DMS153 (cell line): ENCODE results near the gene SLC30A3.
"Not testable (repeated sequence)": the region's sequence is repeated elsewhere in the genome, so short reads cannot be mapped to it uniquely, and the experiment has no call there.

Experiments used
- DNase-seq: peaks from one replicate; lab custom pipeline; 2025; lab: John Stamatoyannopoulos, UW

Gene SLC30A3, protein sequence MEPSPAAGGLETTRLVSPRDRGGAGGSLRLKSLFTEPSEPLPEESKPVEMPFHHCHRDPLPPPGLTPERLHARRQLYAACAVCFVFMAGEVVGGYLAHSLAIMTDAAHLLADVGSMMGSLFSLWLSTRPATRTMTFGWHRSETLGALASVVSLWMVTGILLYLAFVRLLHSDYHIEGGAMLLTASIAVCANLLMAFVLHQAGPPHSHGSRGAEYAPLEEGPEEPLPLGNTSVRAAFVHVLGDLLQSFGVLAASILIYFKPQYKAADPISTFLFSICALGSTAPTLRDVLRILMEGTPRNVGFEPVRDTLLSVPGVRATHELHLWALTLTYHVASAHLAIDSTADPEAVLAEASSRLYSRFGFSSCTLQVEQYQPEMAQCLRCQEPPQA

DNA sequence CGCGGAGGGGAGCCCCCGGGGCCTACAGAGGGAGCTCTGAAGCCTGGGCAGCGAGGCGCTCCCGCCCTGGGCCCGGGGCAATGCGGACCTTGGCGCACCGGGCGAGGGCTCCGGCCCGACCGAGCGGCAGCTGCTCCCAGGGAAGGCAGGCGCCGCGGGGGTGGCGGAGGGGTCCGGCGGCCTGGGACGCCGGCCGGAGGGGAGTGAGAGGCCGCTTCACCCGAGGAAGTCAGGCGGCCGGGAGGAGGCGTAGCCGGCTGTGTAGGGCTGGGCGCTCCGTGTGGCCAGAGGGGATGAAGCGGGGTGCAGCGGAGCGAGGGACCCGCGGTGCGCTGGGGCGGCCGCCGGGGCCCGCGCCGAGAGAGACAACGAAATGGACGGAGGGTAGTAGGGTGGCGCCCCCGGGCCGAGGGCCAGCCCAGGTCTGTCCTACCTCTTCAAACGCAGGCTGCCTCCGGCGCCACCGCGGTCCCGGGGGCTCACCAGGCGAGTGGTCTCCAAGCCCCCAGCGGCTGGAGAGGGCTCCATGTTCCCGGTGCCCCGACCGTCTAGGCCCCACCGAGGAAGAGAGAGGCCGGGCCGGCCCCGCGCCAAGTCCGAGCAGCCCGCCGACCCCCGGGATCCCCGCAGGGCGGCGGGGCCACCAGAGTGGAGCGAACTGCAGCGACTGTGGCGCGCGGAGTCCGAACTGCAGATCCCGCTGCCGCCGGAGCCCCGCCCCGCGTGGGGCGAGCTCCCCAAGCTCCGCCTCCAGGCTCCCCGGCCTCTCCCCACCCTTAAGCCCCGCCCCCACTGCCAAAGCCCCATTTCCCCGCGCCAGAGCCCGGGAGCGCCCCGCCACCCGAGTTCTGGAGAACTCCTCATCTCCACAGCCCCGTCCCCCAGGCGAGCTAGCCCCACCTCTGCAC is at the start of gene SLC30A3:
Gene SLC30A3 (minus strand): TSS at position 669 of the 908 bp plus-strand sequence. CDS start 141 bp downstream, at position 528.
- DNase-seq, result no peak

DNA sequence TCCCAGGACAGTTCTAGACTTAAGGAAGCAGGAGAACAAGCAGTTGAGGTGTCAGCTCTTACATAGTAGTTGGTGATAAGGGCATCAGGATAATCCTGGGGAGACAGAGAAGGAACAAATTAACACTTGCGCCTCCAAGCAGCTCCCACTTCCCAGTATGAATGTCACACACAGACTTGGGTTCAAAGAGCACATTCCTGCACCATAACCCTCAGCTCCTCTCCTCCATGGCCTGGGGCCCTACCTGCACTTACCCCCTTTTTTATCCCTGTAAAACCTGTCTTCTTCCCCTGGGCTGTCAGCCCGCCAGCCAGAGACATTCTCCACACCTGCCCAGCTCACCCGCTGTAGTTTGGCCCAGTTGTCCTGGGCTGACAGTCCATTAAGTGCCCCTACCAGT is 49.3 kb upstream of the SLC30A3 start:
- DNase-seq, result no peak

DNA sequence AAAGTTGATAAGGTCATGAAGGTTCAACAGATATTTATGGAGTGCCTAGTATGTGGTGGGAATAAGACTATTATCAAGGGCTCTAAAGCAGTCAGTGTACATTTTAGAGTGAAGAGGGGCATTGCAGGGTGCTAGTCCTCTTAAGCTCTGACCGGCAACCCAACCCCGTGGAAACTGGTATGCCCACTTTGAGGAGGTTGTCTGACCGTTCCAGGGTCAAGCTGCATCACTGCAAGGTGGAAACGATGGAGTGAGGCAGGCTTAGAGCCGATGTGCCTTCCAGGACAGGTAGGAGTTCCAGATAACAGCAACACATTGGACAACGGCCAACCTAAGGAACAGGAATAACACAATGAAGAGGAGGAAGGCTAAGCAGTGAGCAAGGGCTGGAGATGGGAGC is 46.8 kb upstream of the SLC30A3 start:
- no peak for DNase-seq

DNA sequence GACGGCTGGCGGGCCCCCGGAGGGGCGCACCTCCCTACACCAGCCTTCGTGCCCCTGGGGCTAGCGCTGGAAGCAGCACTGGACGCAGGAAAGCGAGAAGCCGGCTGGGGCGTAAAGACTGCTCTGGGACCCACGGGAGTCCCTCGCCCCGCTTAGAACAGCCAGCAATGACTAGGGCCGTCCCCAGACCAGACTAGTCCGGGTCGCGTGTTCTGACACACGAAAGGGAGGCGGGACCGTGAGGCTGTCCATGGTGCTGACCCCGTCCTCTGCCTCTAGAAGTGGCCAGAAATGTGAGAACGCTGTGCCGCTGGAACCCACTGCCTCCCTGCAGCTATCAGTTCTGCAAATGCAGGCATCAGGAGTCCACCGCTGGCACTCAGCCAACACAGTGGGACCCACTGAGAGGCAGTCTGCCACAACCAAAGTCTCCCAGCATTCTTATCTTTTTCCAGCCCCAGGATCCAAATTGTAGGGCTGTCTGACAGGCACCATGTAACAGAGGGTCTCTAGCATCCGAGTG is 45.6 kb upstream of the SLC30A3 start, which contains the start of gene UCN:
Gene UCN (minus strand): TSS at position 87 of the 523 bp plus-strand sequence. CDS start 550 bp downstream, outside the sequence.
- no peak for DNase-seq

DNA sequence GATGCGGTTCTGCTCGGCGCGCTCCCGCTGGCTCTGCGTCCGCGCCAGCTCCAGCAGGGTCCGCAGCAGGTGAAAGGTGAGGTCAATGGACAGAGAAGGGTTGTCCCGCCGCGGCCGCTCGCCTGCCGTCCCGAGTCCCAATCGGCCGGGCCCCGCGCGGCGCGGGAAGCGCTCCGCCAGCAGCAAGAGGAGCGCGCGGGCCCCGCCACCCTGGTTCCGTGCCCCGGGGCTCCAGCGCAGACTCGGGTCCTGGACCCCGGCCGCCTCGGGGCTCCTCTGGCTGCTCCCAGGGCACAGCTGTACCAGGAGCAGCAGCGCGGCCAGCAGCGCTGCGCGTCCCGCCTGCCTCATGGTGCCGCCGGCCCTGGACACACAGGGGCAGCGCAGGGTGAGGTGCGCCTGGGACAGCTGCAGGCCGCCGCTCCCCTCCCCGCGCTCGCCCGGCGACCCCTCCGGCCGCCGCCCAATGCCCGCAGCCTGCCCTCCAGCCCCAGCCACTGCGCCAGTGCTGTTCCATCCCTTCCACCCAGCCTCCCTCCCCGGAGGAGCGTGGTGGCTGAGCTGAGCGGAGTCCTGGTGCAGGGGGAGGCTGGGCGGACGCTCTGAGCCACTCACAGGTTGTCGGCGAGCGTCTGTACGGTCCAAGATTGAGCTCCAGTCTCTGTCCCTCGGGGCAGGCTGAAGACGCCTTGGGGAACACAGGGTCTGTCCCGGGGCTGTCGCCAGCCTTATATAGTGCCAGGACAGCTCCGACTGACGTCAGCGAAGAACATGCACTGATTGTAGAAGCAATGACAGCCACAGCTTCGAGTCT is 44.9 kb upstream of the SLC30A3 start:
- DNase-seq, result no peak

DNA sequence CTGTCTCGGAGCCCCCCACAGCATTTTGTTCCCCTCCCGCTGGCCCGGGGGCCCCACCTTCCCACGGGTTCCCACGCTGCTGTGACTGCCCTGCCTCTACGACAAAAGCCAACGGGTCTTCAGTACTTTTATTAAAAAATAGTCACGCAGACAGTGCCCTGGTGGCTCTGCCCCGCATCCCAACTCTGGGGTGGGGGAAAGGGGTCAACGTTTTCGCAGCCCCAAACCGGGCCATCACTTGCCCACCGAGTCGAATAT is 44.4 kb upstream of the SLC30A3 start:
- no peak for DNase-seq

DNA sequence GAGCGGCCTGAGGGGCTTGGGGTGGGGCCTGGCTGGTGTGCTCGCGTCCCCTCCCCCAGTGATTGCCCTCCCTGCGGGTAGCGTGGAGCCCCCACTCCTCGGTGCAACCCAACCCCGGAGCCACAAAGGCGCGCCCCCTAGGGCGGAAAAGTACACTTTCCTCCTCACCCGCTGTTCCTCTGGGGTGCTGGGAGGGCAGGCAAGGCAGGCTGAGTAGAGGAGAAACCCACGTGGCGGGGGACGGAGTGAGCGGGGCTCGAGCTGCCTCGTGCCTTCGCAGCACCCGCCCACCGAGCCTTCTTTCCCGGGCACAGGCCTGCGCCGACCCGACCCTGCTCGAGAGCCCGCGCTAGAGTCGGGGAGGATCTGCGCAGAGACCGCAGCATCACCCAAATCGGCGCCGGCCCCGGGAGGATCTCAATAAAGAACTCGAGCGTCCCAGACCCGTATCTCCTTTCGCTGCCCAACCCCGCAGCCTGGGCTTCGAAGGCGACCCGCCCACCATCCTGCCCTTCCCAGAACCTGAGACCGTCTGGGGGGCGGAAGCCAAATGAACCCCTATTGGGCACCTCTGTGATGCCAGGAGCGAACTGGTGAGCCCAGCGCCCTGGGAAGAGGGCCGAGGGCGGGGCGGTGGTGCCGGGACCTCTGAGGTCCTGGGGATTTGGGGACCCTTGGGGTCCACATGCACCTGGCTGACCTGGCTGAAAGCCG is 43.9 kb upstream of the SLC30A3 start:
- DNase-seq, result no peak

DNA sequence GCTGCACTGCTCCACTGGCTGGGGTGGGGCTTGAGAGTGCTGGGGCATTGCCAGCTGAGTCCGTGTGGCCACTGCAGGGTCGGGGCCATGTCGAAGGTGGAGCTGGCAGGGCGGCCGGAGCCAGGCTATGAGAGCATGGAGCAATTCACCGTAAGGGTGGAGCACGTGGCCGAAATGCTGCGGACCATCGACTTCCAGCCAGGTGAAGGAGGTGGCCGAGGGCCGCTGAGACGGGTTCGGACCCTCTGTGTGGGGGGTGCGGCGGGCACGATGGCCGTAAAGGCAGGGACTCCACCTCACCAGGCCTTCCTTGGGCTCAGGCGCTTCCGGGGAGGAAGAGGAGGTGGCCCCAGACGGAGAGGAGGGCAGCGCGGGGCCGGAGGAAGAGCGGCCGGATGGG is 43.3 kb upstream of the SLC30A3 start:
- DNase-seq, result no peak

DNA sequence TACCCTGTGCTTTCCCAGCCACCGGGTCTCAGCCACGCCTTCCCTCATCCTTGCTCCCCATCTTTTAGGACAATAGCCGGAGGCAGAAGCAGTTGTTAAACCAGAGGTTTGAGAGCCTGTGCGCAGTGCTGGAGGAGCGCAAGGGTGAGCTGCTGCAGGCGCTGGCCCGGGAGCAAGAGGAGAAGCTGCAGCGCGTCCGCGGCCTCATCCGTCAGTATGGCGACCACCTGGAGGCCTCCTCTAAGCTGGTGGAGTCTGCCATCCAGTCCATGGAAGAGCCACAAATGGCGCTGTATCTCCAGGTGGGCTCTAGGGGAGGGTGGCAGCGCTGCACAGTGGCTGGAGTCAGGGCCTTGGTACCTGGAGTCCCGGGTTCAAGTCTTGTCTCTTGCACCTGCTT is 42.7 kb upstream of the SLC30A3 start:
- DNase-seq, result no peak

DNA sequence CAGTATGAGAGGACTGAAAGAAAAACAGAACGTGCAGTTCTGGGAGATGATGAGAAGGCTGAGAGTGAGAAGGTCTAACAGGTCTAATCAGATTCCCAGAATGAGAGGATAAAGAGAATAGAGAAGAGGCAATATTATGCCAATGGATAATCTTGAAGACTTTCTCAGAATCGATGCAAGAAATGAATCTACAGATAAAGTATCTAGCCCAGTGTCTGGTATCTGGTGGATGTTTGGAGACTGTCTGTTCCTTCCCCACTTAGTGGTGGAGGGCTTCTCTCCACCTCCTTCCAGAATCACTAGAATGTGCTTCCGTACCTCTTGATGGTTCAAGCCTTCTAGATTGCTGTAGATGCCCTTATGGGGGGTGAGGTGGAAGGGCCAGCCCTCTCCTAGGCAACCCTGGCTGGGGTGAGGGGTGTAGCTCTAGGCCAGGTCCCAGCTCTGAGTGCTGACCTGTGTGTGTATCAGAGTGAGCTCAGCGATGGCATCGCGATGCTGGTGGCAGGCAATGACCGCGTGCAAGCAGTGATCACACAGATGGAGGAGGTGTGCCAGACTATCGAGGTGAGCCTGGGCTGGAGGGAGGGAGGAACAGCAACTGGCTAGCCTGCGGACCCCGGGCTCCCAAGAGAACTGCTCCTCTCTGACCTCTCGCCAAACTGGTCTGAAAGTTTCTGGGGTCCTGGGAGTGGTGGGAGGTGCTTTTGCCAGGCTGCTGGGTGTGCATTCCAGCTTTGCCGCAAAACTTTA is 41.8 kb upstream of the SLC30A3 start:
- no peak for DNase-seq

DNA sequence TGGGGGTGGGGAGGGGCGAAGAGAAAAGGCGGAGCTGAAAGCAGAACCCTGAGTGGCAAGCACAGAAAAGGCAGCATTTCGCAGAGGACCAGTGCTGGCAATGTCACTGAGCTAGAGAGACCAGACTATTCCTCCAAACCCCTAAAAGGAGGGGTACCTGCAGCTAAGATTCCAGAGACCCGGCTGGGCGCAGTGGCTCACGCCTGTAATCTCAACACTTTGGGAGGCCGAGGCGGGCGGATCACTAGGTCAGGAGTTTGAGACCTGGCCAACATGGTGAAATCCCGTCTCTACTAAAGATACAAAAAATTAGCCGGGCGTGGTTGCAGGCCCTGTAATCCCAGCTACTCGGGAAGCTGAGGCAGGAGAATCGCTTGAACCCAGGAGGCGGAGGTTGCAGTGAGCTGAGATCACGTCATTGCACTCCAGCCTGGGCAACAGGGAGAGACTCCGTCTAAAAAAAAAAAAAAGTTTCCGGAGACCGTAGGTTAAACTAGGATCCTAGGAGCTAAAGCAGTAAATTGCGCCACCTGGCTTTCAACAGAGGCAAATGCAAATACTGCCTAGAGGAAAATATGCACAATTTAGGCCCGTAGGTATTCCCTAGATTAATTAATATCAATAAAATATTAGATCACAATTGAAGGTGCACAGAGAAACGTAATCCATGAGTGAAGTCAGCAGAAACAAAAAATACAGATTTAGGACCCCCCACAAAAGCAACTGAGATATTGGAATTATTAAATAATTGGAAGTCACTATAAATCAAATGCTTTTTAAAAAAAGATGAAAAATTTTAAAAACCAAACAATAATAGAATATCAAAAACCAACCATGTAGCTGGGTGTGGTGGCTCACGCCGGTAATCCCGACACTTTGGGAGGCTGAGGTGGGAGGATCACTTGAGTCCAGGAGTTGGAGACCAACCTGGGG is 40.5 kb upstream of the SLC30A3 start:
- peak; percentile 78 for DNase-seq

DNA sequence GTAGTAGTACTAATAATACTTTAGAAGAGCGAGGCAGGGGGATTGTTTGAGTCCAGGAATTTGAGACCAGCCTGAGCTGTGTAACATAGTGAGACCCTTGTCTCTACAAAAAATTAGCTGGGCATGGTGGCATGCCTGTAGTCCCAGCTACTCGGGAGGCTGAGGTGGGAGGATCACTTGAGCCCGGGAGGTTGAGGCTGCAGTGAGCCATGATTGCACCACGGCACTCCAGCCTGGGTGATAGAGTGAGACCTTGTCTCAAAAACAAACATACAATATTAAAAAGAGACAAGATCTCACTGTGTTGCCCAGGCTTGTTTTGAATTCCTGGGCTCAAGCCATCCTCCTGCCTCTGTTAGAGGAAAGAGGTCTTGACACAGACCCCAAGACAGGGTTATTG is 37.8 kb upstream of the SLC30A3 start:
- DNase-seq, result not testable (repeated sequence)

DNA sequence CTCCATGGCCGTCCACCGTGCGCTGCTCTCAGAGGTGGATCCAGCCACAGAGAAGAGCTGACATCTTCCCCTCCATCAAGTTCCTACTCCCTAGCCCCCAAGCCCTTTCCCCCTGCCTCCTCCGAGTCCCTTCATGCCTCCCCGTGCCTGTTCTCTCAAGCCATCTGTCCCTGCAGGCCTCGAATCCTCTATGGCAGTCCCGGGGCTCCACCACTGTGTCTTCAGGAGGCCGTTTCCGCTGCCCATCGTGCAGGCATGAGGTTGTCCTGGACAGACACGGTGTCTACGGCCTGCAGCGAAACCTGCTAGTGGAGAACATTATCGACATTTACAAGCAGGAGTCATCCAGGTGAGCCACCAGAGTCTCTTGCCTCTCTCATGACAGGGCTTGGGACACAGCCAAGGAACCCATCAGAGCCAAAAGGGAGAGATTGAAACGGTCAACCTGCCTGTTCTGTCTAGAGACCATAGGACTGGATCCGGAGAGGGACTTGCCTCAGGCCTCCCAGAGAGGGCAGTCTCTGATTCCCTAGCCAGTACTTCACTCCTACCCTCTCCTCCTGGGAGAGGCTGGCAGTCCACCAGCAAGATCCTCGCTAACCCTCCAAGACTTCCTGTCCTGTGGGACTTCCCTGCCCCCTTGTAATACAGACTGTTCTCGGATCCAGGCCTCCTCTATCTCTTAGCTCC is 35.7 kb upstream of the SLC30A3 start:
- DNase-seq, result no peak

DNA sequence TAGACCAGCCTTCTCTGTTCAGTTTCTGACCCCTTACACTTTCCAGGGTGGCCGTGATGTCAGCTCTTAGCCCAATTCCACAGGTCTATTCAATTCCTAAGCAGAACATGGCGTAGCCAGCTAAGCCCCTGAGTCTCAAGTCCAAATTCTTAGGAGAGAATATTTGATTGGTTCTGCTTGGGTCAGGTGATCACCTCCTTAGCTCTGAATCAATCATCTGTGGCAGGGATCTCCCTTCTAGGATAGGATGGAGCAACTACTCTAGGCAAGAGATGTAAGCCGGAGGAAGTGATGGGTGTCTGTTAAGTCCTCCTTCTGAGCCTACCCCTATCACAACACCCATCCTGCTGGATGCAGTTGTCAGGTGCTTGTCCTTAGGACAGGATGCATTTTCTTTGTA is 34.3 kb upstream of the SLC30A3 start:
- DNase-seq, result no peak

DNA sequence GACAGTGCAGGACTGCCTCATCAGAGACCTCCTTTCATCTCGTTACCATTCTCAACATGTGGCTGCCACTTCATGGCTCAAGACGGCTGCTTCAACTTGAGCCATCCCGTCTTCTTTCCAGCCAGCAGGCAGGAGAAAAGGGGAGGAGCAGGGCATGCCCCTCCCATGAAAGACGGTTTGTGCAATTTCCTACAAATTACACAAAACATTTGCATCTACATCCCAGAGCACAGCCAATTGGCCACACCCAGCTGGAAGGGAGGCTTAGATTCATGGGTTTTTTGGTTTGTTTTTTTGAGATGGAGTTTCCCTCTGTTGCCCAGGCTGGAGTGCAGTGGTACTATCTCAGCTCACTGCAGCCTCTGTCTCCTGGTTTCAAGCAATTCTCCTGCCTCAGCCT is 33.6 kb upstream of the SLC30A3 start:
- no peak for DNase-seq

DNA sequence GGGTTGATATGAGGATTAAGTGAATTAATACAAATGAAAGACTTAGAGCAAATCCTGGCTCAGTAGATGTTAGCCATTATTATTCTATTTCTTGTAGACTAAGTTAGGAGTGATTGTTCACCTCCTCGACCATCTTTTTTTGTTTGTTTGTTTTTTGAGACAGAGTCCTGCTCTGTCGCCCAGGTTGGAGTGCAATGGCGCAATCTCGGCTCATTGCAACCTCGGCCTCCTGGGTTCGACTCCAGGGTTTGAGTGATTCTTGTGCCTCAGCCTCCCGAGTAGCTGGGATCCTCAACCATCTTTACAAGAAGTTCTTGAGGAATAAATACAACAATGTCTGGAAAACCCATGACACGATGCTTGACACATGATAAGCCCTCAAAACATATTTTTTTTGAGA is 32.1 kb upstream of the SLC30A3 start:
- no peak for DNase-seq

DNA sequence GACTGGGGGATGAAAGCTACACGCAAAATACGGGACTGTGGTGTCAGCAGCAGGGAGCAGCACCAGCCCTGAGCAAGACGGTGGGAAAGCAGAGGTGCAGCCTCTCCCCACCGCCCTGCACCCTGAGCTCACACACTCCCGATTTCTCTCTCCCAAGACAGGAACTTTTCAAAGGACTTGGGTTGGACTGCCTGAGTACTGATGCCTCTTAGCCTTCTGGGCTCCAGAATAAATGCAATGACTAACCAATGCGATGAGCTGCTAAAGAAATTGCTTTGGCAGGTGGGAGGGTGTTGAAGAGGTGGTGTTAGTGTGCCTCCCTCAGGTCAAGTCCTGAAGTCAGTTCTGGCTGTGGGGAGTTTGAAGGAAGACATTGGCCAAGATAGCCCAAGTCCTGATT is 29.0 kb upstream of the SLC30A3 start:
- no peak for DNase-seq

DNA sequence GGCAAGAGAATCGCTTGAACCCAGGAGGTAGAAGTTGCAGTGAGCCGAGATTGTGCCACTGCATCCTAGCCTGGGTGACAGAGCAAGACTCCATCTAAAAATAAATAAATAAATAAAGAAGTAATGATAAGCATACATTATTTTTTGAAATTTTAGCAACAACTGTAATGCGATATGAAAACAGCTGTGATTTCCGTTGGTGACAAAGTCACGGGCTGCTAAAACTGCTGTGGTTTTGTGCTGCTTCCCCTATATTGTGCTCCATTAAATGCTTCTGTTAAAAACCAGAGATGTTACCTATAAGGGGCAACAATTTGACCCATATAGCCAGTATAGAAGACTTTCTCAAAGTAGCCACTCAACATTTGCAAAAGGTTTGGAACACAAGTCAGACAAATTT is 27.7 kb upstream of the SLC30A3 start:
- no peak for DNase-seq

DNA sequence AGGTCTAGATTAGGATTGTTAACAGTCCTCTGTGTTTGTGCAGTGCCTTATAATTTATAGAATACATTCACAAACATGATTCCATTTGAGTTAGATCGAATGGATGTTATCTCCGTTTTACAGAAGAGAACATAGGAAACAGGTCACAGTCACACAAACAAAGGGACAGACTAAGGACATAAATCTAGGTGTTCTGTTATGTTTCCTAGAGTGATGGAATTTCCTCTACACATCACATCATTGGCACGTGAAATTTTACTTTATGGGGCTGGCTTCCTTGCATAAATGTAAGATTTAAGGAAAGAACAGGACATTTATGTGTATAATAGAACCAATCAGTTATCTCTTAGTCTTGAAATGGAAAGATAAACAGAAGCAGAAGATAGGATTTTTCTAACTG is 25.8 kb upstream of the SLC30A3 start:
- no peak for DNase-seq
